SK-N-SH (cell line): ENCODE data around the gene USH1C.

ENCODE experiments used
- CTCF ChIP-seq: fragments of 200-600 bp; sonication (generic); IDR thresholded peaks from 2 replicates; pipeline ENCODE4 v1.6.1; 2017; ENCODE audit warnings: antibody characterized with exemption, mild to moderate bottlenecking, moderate library complexity
- EZH2phosphoT487 ChIP-seq: fragments of 200-600 bp; sonication (generic); IDR thresholded peaks from 2 replicates; pipeline ENCODE4 v1.6.1; 2017; ENCODE audit warnings: low read depth, mixed run types, mild to moderate bottlenecking, antibody characterized with exemption, moderate library complexity, borderline replicate concordance
- TAF1 ChIP-seq: IDR thresholded peaks from 2 replicates; pipeline ENCODE4 v1.6.1; 2012; ENCODE audit warnings: low read depth, mild to moderate bottlenecking, low read length, moderate library complexity, borderline replicate concordance
- ZBTB33 ChIP-seq: IDR thresholded peaks from 2 replicates; pipeline ENCODE4 v1.4.0; 2012; ENCODE audit warnings: low read depth, borderline replicate concordance

- TF ChIP-seq CTCF (no peak), TAF1 (no peak), EZH2phosphoT487 (no peak), ZBTB33 (no peak)
Observed at GRCh38 chr11:17518366-17518765, 25.9 kb downstream of the USH1C start.
